Hepatocyte (in vitro differentiated cells): ENCODE data around the gene RPL27A.

ENCODE experiments used
- CTCF ChIP-seq: fragments of 200-600 bp; sonication (generic); IDR thresholded peaks from 2 replicates; pipeline ENCODE4 v1.5.1; 2016; ENCODE audit warnings: antibody characterized with exemption, mild to moderate bottlenecking; ENCODE audit not compliant: poor library complexity
- EZH2 ChIP-seq: fragments of 200-600 bp; sonication (generic); IDR thresholded peaks from 2 replicates; pipeline ENCODE4 v1.6.1; 2016; ENCODE audit warnings: antibody characterized with exemption, mild to moderate bottlenecking, borderline replicate concordance

GRCh38 chr11:8724682-8725081 is 42.1 kb downstream of the RPL27A start:
- TF ChIP-seq EZH2 (no peak), CTCF (no peak)
